ENCODE measurements around the gene TRIM31.

DNA sequence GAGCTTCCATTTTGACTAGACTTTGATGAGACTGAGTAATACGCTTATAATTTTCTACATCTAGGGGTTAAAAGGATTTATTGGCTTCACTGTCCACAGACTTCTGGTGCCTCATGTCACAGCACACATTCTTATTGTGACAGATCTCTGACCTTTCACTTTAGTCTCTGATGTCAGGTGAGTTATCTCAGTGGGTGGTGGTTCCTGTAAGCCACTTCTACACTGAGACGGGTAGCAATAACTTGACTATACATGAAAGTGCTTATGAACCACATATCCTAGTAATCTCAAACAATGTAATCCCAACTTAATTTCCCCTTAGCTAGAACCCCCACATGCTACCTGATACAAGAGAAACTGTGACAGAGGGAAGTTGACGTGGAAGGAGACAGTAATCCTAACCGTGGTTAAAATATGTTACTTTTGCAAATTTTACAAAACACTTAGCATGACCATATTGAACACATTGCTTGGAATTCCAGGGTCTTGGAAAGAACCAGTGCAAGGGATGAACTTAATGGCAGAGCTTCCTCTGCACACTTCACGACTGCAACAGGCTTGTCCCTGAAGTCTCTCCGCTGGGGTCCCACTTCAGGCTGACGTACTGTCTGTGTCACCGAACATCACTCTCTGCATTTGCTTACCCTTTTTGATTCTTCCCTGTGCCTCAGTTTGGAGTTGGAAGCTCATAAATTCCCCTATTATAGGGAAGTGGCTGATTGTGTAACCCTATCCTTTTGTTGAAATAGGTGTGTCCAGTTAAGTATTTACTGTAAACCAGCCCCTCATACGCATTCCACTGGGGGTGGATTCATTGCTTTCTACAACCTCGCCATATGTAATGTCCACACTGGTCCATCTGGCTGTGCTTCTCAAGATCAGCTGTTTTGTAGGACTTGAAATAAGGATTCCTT is 16.6 kb upstream of the TRIM31 start:
- no peak for TF ChIP-seq CEBPB (IDR thresholded peaks at IDR 0.05)
- no peak for TF ChIP-seq RCOR1 (IDR thresholded peaks at IDR 0.05; ENCODE audit: low read depth, low read length)
- TF ChIP-seq, protein P1, sequence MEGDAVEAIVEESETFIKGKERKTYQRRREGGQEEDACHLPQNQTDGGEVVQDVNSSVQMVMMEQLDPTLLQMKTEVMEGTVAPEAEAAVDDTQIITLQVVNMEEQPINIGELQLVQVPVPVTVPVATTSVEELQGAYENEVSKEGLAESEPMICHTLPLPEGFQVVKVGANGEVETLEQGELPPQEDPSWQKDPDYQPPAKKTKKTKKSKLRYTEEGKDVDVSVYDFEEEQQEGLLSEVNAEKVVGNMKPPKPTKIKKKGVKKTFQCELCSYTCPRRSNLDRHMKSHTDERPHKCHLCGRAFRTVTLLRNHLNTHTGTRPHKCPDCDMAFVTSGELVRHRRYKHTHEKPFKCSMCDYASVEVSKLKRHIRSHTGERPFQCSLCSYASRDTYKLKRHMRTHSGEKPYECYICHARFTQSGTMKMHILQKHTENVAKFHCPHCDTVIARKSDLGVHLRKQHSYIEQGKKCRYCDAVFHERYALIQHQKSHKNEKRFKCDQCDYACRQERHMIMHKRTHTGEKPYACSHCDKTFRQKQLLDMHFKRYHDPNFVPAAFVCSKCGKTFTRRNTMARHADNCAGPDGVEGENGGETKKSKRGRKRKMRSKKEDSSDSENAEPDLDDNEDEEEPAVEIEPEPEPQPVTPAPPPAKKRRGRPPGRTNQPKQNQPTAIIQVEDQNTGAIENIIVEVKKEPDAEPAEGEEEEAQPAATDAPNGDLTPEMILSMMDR (IDR thresholded peaks at IDR 0.05), result no peak
- no peak for TF ChIP-seq POLR2A (IDR thresholded peaks at IDR 0.05; ENCODE audit: low read length)
- no peak for TF ChIP-seq PHF8 (IDR thresholded peaks at IDR 0.05; ENCODE audit: borderline replicate concordance, low read depth)
- TF ChIP-seq EP300 (IDR thresholded peaks at IDR 0.05), result no peak
- no peak for TF ChIP-seq CHD2 (IDR thresholded peaks at IDR 0.05; ENCODE audit: low read length, partially characterized antibody)
- TF ChIP-seq, protein P2, sequence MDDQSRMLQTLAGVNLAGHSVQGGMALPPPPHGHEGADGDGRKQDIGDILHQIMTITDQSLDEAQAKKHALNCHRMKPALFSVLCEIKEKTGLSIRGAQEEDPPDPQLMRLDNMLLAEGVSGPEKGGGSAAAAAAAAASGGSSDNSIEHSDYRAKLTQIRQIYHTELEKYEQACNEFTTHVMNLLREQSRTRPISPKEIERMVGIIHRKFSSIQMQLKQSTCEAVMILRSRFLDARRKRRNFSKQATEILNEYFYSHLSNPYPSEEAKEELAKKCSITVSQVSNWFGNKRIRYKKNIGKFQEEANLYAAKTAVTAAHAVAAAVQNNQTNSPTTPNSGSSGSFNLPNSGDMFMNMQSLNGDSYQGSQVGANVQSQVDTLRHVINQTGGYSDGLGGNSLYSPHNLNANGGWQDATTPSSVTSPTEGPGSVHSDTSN (IDR thresholded peaks at IDR 0.05), result no peak
- TF ChIP-seq HOXB13 (CRISPR knock-in tag; IDR thresholded peaks at IDR 0.05; ENCODE audit: low read depth), result no peak
- TF ChIP-seq KDM5A (IDR thresholded peaks at IDR 0.05), result no peak
- TF ChIP-seq, protein P3, sequence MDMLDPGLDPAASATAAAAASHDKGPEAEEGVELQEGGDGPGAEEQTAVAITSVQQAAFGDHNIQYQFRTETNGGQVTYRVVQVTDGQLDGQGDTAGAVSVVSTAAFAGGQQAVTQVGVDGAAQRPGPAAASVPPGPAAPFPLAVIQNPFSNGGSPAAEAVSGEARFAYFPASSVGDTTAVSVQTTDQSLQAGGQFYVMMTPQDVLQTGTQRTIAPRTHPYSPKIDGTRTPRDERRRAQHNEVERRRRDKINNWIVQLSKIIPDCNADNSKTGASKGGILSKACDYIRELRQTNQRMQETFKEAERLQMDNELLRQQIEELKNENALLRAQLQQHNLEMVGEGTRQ (IDR thresholded peaks at IDR 0.05), result no peak
- TF ChIP-seq, protein P4, sequence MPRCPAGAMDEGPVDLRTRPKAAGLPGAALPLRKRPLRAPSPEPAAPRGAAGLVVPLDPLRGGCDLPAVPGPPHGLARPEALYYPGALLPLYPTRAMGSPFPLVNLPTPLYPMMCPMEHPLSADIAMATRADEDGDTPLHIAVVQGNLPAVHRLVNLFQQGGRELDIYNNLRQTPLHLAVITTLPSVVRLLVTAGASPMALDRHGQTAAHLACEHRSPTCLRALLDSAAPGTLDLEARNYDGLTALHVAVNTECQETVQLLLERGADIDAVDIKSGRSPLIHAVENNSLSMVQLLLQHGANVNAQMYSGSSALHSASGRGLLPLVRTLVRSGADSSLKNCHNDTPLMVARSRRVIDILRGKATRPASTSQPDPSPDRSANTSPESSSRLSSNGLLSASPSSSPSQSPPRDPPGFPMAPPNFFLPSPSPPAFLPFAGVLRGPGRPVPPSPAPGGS (IDR thresholded peaks at IDR 0.05), result no peak
- no peak for TF ChIP-seq NFE2L2 (conservative IDR thresholded peaks at IDR 0.05; ENCODE audit: low read length)
